ENCODE results near the gene IFT25.

Gene IFT25

DNA sequence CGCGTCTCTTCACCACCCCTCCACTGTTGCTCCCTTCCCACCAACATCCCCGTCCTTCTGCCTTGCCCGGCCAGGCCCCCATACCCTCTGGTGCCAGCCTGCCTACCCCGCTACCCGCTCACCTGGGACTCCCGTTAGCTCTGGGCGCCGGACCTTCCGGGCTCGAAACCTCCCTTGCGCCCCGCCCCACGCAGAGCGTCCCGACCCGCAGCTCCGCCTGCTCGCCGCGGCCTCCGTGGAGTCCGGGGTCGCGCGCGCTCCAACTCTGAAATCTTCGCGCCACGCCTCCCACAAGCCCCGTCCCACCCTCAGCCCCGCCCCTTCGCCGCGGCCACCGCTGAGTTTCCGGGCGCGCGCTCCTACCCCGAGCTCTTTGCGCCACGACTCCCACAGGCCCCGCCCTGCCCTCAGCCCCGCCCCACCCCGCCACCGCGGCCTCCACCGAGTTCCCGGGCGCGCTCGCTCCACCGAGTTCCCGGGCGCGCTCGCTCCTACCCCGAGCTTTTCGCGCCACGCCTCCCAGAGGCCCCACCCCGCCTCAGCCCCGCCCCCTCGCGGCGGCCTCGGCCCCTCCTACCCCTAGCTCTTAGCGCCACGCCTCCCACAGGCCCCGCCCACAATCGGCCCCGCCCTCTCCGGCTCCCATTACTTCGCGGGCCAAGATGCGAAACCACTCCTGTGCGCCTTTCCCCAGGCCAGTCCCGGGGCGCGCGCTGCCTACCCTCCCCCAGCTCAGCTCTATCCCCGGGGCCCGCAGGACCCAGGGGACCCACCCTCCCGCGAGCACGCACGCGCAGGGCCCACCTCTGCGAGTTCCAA lies at the start of gene IFT25:
IFT25 (minus strand) TSS at position 267 of the 819 bp plus-strand sequence. CDS start 5,617 bp downstream, outside the sequence.
- TF ChIP-seq ZBTB7A (IDR thresholded peaks at IDR 0.05; ENCODE audit: low read depth), result 0 out of 2 replicates have a peak, but pooled peaks have one; percentile 61
- no peak for TF ChIP-seq CEBPB (IDR thresholded peaks at IDR 0.05)
- peak; percentile 67; the same call in 1 of the 2 replicates for TF ChIP-seq TAF1 (IDR thresholded peaks at IDR 0.05; ENCODE audit: low read depth)
- TF ChIP-seq, protein P1, sequence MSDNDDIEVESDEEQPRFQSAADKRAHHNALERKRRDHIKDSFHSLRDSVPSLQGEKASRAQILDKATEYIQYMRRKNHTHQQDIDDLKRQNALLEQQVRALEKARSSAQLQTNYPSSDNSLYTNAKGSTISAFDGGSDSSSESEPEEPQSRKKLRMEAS (IDR thresholded peaks at IDR 0.05), result peak; percentile 65
- 0 out of 2 replicates have a peak, but pooled peaks have one; percentile 9 for TF ChIP-seq EP300 (IDR thresholded peaks at IDR 0.05; ENCODE audit: borderline replicate concordance)
- TF ChIP-seq, protein P2, sequence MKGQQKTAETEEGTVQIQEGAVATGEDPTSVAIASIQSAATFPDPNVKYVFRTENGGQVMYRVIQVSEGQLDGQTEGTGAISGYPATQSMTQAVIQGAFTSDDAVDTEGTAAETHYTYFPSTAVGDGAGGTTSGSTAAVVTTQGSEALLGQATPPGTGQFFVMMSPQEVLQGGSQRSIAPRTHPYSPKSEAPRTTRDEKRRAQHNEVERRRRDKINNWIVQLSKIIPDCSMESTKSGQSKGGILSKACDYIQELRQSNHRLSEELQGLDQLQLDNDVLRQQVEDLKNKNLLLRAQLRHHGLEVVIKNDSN (IDR thresholded peaks at IDR 0.05), result no peak

DNA sequence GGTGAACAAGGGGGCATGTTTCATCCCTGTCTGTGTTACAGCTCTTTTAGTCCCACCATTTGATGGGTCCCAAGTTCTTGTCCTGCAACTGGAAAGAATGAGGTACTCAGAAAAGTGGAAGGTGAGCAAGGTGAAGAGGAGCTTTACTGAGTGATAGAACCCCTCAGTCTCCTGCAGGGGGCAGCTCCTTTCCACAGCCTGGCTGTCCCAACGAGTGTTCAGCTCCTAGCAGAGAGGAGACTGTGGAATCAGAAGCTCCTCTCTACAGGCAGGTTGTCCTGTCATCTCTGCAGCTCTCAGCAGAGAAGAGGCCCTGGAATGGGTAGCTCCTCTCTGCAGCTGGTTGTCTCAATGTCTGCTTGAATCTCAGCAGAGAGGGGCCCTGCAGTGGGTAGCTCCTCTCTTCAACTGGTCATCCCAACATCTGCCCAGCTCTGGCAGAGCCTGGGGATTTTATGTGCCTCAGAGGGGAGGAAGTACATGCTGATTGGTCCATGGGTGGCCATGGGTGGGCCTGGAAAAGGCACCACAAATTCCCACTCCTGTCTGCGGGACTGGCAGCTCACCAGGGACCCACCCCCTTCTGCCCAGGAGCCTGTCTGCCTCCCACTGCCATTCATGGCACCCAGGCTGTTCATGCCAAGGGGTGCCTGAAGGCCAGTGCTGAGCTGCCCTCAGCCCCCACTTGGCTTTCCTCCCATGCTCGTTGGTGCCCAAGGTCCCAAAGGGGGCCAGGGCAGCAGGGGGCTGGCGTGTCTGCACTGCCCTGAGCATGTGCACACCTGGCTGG lies 46.8 kb upstream of the IFT25 start:
- TF ChIP-seq RAD21 (IDR thresholded peaks at IDR 0.05; ENCODE audit: low read depth), result peak; percentile 53
- no peak for TF ChIP-seq TAF1 (IDR thresholded peaks at IDR 0.05; ENCODE audit: low read depth)

DNA sequence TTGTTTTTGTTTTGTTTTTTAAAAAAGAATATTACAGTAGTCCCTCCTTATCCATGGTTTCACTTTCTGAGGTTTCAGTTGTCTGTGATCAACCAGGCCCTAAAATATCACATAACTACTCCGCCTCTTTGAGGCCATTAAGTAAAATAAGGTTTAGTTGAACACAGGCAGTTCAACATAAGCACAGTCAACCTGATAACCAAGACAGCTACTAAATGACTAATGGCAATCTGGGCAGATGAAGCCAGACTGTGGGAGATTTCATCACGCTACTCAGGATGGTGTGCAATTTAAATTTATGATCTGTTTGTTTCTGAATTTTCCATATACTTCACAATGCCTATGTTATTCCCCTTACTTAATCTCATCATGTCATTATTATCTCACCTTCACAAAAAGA lies 42.4 kb upstream of the IFT25 start:
- no peak for TF ChIP-seq TAF1 (IDR thresholded peaks at IDR 0.05; ENCODE audit: low read depth)
- no peak for TF ChIP-seq EP300 (IDR thresholded peaks at IDR 0.05; ENCODE audit: borderline replicate concordance)
- no peak for TF ChIP-seq CREB1 (IDR thresholded peaks at IDR 0.05; ENCODE audit: low read depth)
- TF ChIP-seq, protein P2 (IDR thresholded peaks at IDR 0.05), result no peak
- TF ChIP-seq TCF12 (IDR thresholded peaks at IDR 0.05; ENCODE audit: low read depth), result no peak
- no peak for TF ChIP-seq TEAD4 (IDR thresholded peaks at IDR 0.05)
- TF ChIP-seq NFIC (IDR thresholded peaks at IDR 0.05), result no peak
- no peak for TF ChIP-seq CEBPB (IDR thresholded peaks at IDR 0.05)
- no peak for TF ChIP-seq ZBTB7A (IDR thresholded peaks at IDR 0.05; ENCODE audit: low read depth)

DNA sequence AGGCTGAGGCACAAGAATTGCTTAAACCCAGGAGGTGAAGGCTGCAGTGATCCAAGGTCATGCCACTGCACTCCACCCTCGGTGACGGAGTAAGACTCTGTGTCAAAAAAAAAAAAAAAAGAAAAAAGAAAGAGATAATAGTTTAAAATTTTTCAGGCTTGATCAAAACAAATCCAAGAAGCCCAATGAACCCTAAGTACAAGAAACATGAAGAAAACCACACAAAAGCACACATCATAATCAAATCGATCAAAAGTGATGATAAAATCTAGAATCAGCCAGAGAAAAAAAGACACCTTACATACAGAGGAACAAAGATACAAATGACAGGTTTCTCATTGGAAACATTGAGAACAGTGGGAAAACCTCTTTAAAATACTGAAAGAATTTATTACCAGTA lies 41.0 kb upstream of the IFT25 start:
- no peak for TF ChIP-seq CREB1 (IDR thresholded peaks at IDR 0.05; ENCODE audit: low read depth)
- TF ChIP-seq CEBPB (IDR thresholded peaks at IDR 0.05), result no peak
- no peak for TF ChIP-seq ZBTB7A (IDR thresholded peaks at IDR 0.05; ENCODE audit: low read depth)
- TF ChIP-seq, protein P3, sequence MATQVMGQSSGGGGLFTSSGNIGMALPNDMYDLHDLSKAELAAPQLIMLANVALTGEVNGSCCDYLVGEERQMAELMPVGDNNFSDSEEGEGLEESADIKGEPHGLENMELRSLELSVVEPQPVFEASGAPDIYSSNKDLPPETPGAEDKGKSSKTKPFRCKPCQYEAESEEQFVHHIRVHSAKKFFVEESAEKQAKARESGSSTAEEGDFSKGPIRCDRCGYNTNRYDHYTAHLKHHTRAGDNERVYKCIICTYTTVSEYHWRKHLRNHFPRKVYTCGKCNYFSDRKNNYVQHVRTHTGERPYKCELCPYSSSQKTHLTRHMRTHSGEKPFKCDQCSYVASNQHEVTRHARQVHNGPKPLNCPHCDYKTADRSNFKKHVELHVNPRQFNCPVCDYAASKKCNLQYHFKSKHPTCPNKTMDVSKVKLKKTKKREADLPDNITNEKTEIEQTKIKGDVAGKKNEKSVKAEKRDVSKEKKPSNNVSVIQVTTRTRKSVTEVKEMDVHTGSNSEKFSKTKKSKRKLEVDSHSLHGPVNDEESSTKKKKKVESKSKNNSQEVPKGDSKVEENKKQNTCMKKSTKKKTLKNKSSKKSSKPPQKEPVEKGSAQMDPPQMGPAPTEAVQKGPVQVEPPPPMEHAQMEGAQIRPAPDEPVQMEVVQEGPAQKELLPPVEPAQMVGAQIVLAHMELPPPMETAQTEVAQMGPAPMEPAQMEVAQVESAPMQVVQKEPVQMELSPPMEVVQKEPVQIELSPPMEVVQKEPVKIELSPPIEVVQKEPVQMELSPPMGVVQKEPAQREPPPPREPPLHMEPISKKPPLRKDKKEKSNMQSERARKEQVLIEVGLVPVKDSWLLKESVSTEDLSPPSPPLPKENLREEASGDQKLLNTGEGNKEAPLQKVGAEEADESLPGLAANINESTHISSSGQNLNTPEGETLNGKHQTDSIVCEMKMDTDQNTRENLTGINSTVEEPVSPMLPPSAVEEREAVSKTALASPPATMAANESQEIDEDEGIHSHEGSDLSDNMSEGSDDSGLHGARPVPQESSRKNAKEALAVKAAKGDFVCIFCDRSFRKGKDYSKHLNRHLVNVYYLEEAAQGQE (IDR thresholded peaks at IDR 0.05; ENCODE audit: low read depth), result no peak
- TF ChIP-seq, protein P1 (IDR thresholded peaks at IDR 0.05), result no peak

DNA sequence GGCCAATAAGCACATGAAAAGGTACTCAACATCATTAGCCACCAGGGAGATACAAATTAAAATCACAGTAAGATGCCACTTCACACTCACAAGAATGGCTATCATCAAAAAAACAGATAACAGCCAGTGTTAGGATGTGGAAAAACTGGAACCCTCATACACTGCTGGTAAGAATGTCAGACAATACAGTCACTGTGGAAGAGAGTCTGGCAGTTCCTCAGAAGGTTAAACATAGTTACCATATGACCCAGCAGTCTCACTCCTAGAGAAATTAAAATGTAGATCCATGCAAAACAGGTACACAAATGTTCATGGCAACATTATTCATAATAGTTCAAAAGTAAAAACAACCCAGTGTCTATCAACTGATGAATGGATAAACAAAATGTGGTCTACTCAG lies 39.2 kb upstream of the IFT25 start:
- TF ChIP-seq EP300 (IDR thresholded peaks at IDR 0.05; ENCODE audit: borderline replicate concordance) (no peak), NFIC (IDR thresholded peaks at IDR 0.05) (no peak), YY1 (IDR thresholded peaks at IDR 0.05; ENCODE audit: low read depth) (no peak), TCF12 (IDR thresholded peaks at IDR 0.05; ENCODE audit: low read depth) (no peak), TAF1 (IDR thresholded peaks at IDR 0.05; ENCODE audit: low read depth) (no peak), FOXM1 (IDR thresholded peaks at IDR 0.05; ENCODE audit: borderline replicate concordance, low read depth) (no peak), EGR1 (IDR thresholded peaks at IDR 0.05) (no peak), TEAD4 (IDR thresholded peaks at IDR 0.05) (no peak), RAD21 (IDR thresholded peaks at IDR 0.05; ENCODE audit: low read depth) (no peak), CEBPB (IDR thresholded peaks at IDR 0.05) (no peak), CREB1 (IDR thresholded peaks at IDR 0.05; ENCODE audit: low read depth) (no peak), ZBTB7A (IDR thresholded peaks at IDR 0.05; ENCODE audit: low read depth) (no peak)
- TF ChIP-seq, protein P1 (IDR thresholded peaks at IDR 0.05), result no peak
- TF ChIP-seq, protein P3 (IDR thresholded peaks at IDR 0.05; ENCODE audit: low read depth), result no peak
- TF ChIP-seq, protein P2 (IDR thresholded peaks at IDR 0.05), result no peak
